GM12878 (cell line): Measurements from ENCODE around the gene CRISP2.

Source experiments
- CEBPB ChIP-seq, 2 experiments: fragments of 150-350 bp in 1 of 2; IDR thresholded peaks; 2 replicates each; pipeline ENCODE4 v1.6.1; 2012 to 2014; ENCODE audit warnings: low read depth in 2 of 2, low read length in 2 of 2, borderline replicate concordance in 1 of 2, inconsistent platforms in 1 of 2
- DPF2 ChIP-seq: fragments of 450-650 bp; IDR thresholded peaks from 2 replicates; pipeline ENCODE4 v1.6.1; 2017; ENCODE audit warnings: mild to moderate bottlenecking
- EP300 ChIP-seq, 2 experiments: fragments of 150-350 bp in 1 of 2; IDR thresholded peaks; 2 replicates each; pipeline ENCODE4 v1.6.1; 2011 to 2012; ENCODE audit warnings: low read depth in 2 of 2, low read length in 2 of 2, borderline replicate concordance in 1 of 2, improper control_type of control experiment in 1 of 2, inconsistent platforms in 1 of 2; ENCODE audit not compliant: control insufficient read depth in 1 of 2
- FOXK2 ChIP-seq: fragments of 450-650 bp; IDR thresholded peaks from 2 replicates; pipeline ENCODE4 v1.6.1; 2017; ENCODE audit warnings: mild to moderate bottlenecking, moderate library complexity
- JUNB ChIP-seq: IDR thresholded peaks from 2 replicates; pipeline ENCODE4 v1.6.1; 2016; ENCODE audit warnings: antibody characterized with exemption, mild to moderate bottlenecking
- KAT2A ChIP-seq: conservative IDR thresholded peaks from 2 replicates; pipeline ENCODE4 v1.6.1; 2011; ENCODE audit warnings: low read depth, low read length; ENCODE audit not compliant: control insufficient read depth
- RAD21 ChIP-seq: IDR thresholded peaks from 2 replicates; pipeline ENCODE4 v1.6.1; 2011; ENCODE audit warnings: mild to moderate bottlenecking, low read depth, low read length, moderate library complexity; ENCODE audit not compliant: insufficient read depth
- RBBP5 ChIP-seq: fragments of 200-600 bp; sonication (generic); conservative IDR thresholded peaks from 2 replicates; pipeline ENCODE4 v1.6.1; 2016
- STAT1 ChIP-seq: fragments of 450-650 bp; conservative IDR thresholded peaks from 2 replicates; pipeline ENCODE4 v1.6.1; 2014; ENCODE audit warnings: antibody characterized with exemption, mild to moderate bottlenecking
- TF ChIP-seq, protein P1 (sequence below): fragments of 450-650 bp; IDR thresholded peaks from 2 replicates; pipeline ENCODE4 v1.6.1; 2014; ENCODE audit warnings: mild to moderate bottlenecking
- TF ChIP-seq, protein P2 (sequence below): IDR thresholded peaks from 2 replicates; pipeline ENCODE4 v1.6.1; 2012; ENCODE audit warnings: low read depth, low read length, improper control_type of control experiment
- TF ChIP-seq, protein P3 (sequence below), 3 experiments: IDR thresholded peaks in 2 of 3; conservative IDR thresholded peaks in 1 of 3; 2 replicates each; pipeline ENCODE4 v1.5.1; 2011; ENCODE audit warnings: low read depth in 3 of 3, low read length in 3 of 3, mild to moderate bottlenecking in 3 of 3, control low read depth in 2 of 3, moderate library complexity in 2 of 3, inconsistent platforms in 1 of 3, mixed read lengths in 1 of 3; ENCODE audit not compliant: control insufficient read depth in 2 of 3, insufficient read depth in 1 of 3; ENCODE audit errors: extremely low read depth in 1 of 3
- TF ChIP-seq, protein P4 (sequence below): fragments of 450-650 bp; IDR thresholded peaks from 2 replicates; pipeline ENCODE4 v1.6.1; 2017; ENCODE audit warnings: low read depth, mild to moderate bottlenecking, moderate library complexity
- TF ChIP-seq, protein P5 (sequence below): IDR thresholded peaks from 2 replicates; pipeline ENCODE4 v1.6.1; 2011; ENCODE audit warnings: borderline replicate concordance, low read depth, mild to moderate bottlenecking, moderate library complexity, low read length; ENCODE audit not compliant: insufficient read depth, poor library complexity, severe bottlenecking

DNA sequence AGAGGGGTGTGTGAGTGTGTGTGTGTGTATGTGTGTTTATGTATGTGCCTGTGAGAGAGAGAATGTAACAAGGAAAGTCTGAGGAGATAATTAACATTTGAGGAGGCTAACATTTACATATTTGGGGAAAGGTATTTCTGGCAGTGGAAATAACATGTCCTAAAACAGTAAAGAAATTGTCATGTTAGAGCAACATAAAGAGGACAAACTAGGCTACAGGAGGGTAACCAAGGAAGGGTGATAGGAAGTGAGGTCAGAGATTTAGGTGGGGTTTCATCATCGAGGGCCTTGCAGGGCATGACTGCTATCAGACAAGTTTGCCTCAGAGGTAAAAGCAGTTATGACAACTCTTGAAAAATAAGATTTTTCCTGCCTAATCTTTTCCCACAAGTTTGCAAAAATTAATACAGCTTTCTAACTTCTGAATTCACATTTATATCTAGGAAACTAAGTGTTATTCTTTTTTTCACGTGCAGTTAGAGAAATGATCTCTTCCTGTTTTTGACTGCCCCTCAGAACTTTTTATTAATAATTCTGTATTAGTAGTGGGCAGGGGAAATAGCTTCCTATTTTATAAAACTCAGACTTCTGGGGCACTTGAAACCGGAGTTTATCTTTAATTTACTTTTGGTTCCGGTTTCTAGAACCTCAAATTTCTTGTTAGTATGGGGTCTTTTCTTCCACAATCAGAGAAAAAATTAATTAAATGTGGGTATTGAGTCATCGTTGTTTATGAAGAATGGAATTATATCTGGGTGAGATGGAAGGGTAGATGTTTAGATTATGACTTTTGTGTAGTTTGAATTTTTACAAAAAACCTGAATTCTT is 46.2 kb downstream of the CRISP2 start:
- TF ChIP-seq, protein P1, sequence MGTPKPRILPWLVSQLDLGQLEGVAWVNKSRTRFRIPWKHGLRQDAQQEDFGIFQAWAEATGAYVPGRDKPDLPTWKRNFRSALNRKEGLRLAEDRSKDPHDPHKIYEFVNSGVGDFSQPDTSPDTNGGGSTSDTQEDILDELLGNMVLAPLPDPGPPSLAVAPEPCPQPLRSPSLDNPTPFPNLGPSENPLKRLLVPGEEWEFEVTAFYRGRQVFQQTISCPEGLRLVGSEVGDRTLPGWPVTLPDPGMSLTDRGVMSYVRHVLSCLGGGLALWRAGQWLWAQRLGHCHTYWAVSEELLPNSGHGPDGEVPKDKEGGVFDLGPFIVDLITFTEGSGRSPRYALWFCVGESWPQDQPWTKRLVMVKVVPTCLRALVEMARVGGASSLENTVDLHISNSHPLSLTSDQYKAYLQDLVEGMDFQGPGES = no peak
- no peak for TF ChIP-seq KAT2A
- TF ChIP-seq, protein P2, sequence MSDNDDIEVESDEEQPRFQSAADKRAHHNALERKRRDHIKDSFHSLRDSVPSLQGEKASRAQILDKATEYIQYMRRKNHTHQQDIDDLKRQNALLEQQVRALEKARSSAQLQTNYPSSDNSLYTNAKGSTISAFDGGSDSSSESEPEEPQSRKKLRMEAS = no peak
- no peak for TF ChIP-seq EP300 (IDR thresholded peaks at IDR 0.05; ENCODE audit: borderline replicate concordance in 1 of 2, control insufficient read depth in 1 of 2, low read depth in 2 of 2, low read length in 2 of 2)
- TF ChIP-seq, protein P3, sequence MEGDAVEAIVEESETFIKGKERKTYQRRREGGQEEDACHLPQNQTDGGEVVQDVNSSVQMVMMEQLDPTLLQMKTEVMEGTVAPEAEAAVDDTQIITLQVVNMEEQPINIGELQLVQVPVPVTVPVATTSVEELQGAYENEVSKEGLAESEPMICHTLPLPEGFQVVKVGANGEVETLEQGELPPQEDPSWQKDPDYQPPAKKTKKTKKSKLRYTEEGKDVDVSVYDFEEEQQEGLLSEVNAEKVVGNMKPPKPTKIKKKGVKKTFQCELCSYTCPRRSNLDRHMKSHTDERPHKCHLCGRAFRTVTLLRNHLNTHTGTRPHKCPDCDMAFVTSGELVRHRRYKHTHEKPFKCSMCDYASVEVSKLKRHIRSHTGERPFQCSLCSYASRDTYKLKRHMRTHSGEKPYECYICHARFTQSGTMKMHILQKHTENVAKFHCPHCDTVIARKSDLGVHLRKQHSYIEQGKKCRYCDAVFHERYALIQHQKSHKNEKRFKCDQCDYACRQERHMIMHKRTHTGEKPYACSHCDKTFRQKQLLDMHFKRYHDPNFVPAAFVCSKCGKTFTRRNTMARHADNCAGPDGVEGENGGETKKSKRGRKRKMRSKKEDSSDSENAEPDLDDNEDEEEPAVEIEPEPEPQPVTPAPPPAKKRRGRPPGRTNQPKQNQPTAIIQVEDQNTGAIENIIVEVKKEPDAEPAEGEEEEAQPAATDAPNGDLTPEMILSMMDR (IDR thresholded peaks at IDR 0.05 in 2 of 3, conservative IDR thresholded peaks at IDR 0.05 in 1 of 3; ENCODE audit: control insufficient read depth in 2 of 3, extremely low read depth in 1 of 3, insufficient read depth in 1 of 3, low read depth in 3 of 3, low read length in 3 of 3) = no peak
- no peak for TF ChIP-seq STAT1
- no peak for TF ChIP-seq RBBP5
- no peak for TF ChIP-seq JUNB
- TF ChIP-seq, protein P4, sequence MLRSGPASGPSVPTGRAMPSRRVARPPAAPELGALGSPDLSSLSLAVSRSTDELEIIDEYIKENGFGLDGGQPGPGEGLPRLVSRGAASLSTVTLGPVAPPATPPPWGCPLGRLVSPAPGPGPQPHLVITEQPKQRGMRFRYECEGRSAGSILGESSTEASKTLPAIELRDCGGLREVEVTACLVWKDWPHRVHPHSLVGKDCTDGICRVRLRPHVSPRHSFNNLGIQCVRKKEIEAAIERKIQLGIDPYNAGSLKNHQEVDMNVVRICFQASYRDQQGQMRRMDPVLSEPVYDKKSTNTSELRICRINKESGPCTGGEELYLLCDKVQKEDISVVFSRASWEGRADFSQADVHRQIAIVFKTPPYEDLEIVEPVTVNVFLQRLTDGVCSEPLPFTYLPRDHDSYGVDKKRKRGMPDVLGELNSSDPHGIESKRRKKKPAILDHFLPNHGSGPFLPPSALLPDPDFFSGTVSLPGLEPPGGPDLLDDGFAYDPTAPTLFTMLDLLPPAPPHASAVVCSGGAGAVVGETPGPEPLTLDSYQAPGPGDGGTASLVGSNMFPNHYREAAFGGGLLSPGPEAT = no peak
- TF ChIP-seq CEBPB (IDR thresholded peaks at IDR 0.05; ENCODE audit: borderline replicate concordance in 1 of 2, low read depth in 2 of 2, low read length in 2 of 2) = no peak
- no peak for TF ChIP-seq FOXK2
- TF ChIP-seq DPF2 = no peak
- no peak for TF ChIP-seq RAD21
- TF ChIP-seq, protein P5, sequence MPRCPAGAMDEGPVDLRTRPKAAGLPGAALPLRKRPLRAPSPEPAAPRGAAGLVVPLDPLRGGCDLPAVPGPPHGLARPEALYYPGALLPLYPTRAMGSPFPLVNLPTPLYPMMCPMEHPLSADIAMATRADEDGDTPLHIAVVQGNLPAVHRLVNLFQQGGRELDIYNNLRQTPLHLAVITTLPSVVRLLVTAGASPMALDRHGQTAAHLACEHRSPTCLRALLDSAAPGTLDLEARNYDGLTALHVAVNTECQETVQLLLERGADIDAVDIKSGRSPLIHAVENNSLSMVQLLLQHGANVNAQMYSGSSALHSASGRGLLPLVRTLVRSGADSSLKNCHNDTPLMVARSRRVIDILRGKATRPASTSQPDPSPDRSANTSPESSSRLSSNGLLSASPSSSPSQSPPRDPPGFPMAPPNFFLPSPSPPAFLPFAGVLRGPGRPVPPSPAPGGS = no peak
